Gastroesophageal sphincter (tissue), 4 donors: ENCODE measurements around the gene ALG12. TPM values are rescaled to one million over a fixed set of nuclear protein-coding genes. Genes with fewer than 3 reads are reported as not detected.

Experiments
- ATAC-seq: fragments of 150-250 bp; one replicate; pipeline ENCODE4 v1.9.1; 2016; ENCODE audit warnings: mild to moderate bottlenecking, moderate library complexity
- H3K27ac ChIP-seq, 4 donors: fragments of 200-600 bp; sonication (generic) in 3 of 4; 1 replicate in 3 of 4; 2 replicates in 1 of 4; pipeline ENCODE4 v1.5.1; 2016 to 2019
- H3K27me3 ChIP-seq: fragments of 200-600 bp; sonication (generic); one replicate; pipeline ENCODE4 v1.5.1; 2019
- H3K36me3 ChIP-seq, 2 donors: fragments of 200-600 bp; sonication (generic); one replicate each; pipeline ENCODE4 v1.5.1; 2019; ENCODE audit warnings: control low read depth in 1 of 2
- H3K4me1 ChIP-seq, 3 donors: fragments of 200-600 bp; sonication (generic); 1 replicate in 2 of 3; 2 replicates in 1 of 3; pipeline ENCODE4 v1.5.1; 2016 to 2019; ENCODE audit warnings: control low read depth in 2 of 3
- H3K4me3 ChIP-seq, 2 donors: fragments of 200-600 bp; sonication (generic); one replicate each; pipeline ENCODE4 v1.5.1; 2019; ENCODE audit warnings: mild to moderate bottlenecking in 1 of 2, moderate library complexity in 1 of 2
- H3K9me3 ChIP-seq, 3 donors: fragments of 200-600 bp; sonication (generic); one replicate each; pipeline ENCODE4 v1.5.1; 2017 to 2019; ENCODE audit warnings: control low read depth in 2 of 3
- EP300 ChIP-seq: sonication (generic); formaldehyde crosslinking; IDR thresholded peaks from one replicate; pipeline ENCODE4 v1.6.1; 2017; ENCODE audit warnings: antibody characterized with exemption, mild to moderate bottlenecking
- POLR2A ChIP-seq, 2 donors: fragments of 450-650 bp; IDR thresholded peaks; one replicate each; pipeline ENCODE4 v1.6.1; 2017; ENCODE audit warnings: antibody characterized with exemption in 2 of 2, mild to moderate bottlenecking in 2 of 2, moderate library complexity in 1 of 2
- POLR2AphosphoS5 ChIP-seq: sonication (generic); formaldehyde crosslinking; IDR thresholded peaks from one replicate; pipeline ENCODE4 v1.6.1; 2017; ENCODE audit warnings: antibody characterized with exemption
- WGBS, 2 donors: methylation state at CpG; one replicate each; pipeline ENCODE4 v1.1.5; 2018; ENCODE audit warnings: low coverage in 1 of 2; 5-methylcytosine and 5-hydroxymethylcytosine counted together
- total RNA-seq, 4 donors: library from RNA; depleted of rRNA; stranded (reverse); fragments of >200 nt; gene quantifications; one replicate each; pipeline ENCODE4 v1.1.0, GENCODE V29; 2016
- TF ChIP-seq, protein P1 (sequence below), 4 experiments: fragments of 200-600 bp in 2 of 4; fragments of 450-650 bp in 2 of 4; sonication (generic) in 1 of 4; IDR thresholded peaks; one replicate each; pipeline ENCODE4 v1.5.1; 2017 to 2019; ENCODE audit warnings: antibody characterized with exemption in 4 of 4, mild to moderate bottlenecking in 2 of 4, moderate library complexity in 2 of 4

The ALG12 gene
- total RNA-seq, 4 donors from 2014 or later, result 18.8 to 30.0 (median 22.6) TPM

DNA sequence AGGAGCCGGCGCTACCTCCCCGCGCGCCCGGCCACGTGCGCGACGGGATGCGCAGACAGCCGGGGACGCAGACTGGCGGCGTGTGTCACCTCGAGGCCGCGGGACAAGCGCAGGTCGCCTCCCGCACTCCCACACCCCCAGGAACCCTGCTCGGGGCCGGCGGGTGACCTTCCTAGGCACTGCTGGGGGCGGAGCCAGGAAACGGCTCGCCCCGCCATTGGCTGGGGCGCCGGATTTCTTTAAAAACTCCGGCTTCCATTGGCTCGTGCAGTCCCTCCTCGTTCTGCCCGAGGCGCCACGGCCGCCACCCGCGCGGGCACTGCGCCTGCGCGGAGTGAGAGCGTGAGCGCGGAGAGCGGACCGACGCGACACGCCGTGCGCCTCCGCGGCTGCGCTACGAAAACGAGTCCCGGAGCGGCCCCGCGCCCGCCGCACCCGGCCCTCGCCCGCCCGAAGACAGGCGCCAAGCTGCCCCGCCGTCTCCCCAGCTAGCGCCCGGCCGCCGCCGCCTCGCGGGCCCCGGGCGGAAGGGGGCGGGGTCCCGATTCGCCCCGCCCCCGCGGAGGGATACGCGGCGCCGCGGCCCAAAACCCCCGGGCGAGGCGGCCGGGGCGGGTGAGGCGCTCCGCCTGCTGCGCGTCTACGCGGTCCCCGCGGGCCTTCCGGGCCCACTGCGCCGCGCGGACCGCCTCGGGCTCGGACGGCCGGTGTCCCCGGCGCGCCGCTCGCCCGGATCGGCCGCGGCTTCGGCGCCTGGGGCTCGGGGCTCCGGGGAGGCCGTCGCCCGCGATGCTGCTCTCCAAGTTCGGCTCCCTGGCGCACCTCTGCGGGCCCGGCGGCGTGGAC, 42.1 kb upstream of the ALG12 start, which contains the start of gene PIM3:
Gene PIM3 (plus strand): TSS at position 614 of the 846 bp plus-strand sequence. CDS start 176 bp downstream, at position 790.
- WGBS, 2 donors, result no CpG with 5 or more reads among the region's 137 CpGs
- Histone ChIP-seq H3K27ac (peak within 1 kb of the TSS; percentile 72 to 98 (median 96)), H3K9me3 (no peaks in the 10 kb centered on the region), H3K4me1 (peaks cover 0 to 58% (median 20%) of the 10 kb centered on the region in 3 donors), H3K36me3 (peaks cover 0 to 25% of the 10 kb centered on the region in 2 donors), H3K27me3 (no peaks in the 10 kb centered on the region), H3K4me3 (peak within 1 kb of the TSS; percentile 60 to 97)
- ATAC-seq, result peak; percentile 91
- peak; percentile 65 for TF ChIP-seq POLR2AphosphoS5
- TF ChIP-seq POLR2A (IDR thresholded peaks at IDR 0.05), result peak; percentile 73 to 97
- TF ChIP-seq, protein P1, sequence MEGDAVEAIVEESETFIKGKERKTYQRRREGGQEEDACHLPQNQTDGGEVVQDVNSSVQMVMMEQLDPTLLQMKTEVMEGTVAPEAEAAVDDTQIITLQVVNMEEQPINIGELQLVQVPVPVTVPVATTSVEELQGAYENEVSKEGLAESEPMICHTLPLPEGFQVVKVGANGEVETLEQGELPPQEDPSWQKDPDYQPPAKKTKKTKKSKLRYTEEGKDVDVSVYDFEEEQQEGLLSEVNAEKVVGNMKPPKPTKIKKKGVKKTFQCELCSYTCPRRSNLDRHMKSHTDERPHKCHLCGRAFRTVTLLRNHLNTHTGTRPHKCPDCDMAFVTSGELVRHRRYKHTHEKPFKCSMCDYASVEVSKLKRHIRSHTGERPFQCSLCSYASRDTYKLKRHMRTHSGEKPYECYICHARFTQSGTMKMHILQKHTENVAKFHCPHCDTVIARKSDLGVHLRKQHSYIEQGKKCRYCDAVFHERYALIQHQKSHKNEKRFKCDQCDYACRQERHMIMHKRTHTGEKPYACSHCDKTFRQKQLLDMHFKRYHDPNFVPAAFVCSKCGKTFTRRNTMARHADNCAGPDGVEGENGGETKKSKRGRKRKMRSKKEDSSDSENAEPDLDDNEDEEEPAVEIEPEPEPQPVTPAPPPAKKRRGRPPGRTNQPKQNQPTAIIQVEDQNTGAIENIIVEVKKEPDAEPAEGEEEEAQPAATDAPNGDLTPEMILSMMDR (IDR thresholded peaks at IDR 0.05), result peak in 2 of 4 experiments; percentile 3 to 12
- no peak for TF ChIP-seq EP300

DNA sequence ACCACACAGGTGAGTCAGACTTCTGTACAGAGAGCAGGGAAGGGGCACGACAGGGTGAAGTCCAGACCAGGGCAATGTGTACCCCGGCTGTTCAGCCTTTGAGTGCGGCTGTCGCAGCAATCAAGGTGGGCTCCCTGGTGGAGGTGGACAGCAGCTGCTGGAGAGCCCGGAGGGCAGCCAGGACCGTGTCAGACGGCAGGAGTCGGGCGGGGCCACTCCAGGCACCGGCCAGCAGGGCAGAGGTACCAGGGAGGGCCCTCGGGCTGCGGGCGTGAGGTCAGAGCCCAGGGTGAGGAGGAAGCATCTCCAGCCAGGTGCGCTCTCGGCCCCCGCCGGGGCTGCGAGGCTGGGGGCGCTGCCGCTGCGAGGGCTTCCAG, 41.5 kb upstream of the ALG12 start:
- Histone ChIP-seq H3K27me3 (no peaks in the 10 kb centered on the region), H3K36me3 (peaks cover 0 to 23% of the 10 kb centered on the region in 2 donors), H3K4me1 (peaks cover 0 to 57% (median 18%) of the 10 kb centered on the region in 3 donors), H3K9me3 (no peaks in the 10 kb centered on the region), H3K27ac (peak overlapping the region; percentile 51 to 98 (median 96)), H3K4me3 (peak overlapping the region; percentile 60 to 97)
- 0 to 21% methylated on average over 1 to 8 of the region's 21 CpGs for WGBS, 2 donors
- TF ChIP-seq POLR2AphosphoS5 (no peak), EP300 (no peak), POLR2A (IDR thresholded peaks at IDR 0.05) (no peak)
- TF ChIP-seq, protein P1 (IDR thresholded peaks at IDR 0.05), result peak in 3 of 4 experiments; percentile 3 to 39 (median 29)
- peak; percentile 6 for ATAC-seq

DNA sequence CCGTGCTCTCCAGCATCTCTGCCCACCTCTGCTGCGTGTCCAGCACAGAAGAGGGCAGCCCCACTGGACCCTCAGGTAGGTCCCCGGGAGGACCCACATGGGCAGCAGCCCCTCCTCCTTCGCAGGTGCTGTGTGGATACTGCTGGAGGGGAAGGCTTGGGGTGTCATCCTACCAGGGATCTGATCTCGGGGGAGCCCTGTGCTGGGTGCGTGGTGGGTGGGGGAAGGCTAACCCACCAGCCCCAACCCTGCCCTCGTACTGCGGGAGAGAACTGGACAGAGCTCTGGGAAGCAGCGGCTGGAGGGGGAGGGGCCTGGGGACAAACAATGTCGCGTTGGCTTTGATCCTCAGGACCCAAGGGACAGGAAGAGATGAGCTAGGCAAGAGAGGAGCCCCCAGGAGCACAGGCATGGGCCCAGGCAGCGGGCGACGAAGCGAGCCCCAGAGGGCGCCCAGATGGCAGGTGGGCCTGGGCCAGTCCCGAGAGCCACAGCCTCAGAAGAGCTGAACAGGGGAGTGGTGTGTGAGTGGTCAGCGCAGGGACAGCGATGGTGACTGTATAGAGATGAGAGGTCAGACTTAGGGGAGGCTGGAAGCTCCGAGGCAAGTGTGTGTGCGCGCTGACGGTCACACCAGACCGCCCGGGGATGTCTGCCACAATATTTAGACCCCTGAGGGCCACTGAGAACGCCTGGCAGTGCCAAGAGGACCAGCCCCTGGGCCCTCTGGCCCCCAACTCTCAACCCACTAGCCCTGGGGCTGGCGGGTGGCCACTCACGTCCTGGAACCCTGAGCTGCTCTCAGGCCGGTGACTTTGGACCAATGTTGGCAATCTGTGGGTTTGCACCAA, 40.9 kb upstream of the ALG12 start:
- peak overlapping the region in 3 of 4 donors; percentile 96 to 98 (median 97) for H3K27ac ChIP-seq
- H3K4me1 ChIP-seq, result peaks cover 0 to 56% (median 17%) of the 10 kb centered on the region in 3 donors
- H3K9me3 ChIP-seq, result no peaks in the 10 kb centered on the region
- H3K27me3 ChIP-seq, result no peaks in the 10 kb centered on the region
- WGBS, 2 donors, result 76 to 78% methylated on average over 9 to 12 of the region's 29 CpGs
- ATAC-seq, result no peak
- peaks cover 0 to 17% of the 10 kb centered on the region in 2 donors for H3K36me3 ChIP-seq
- H3K4me3 ChIP-seq, result peak overlapping the region in 1 of 2 donors; percentile 97
- no peak for TF ChIP-seq POLR2AphosphoS5
- TF ChIP-seq EP300, result no peak
- TF ChIP-seq POLR2A (IDR thresholded peaks at IDR 0.05), result no peak
- TF ChIP-seq, protein P1 (IDR thresholded peaks at IDR 0.05), result no peak

DNA sequence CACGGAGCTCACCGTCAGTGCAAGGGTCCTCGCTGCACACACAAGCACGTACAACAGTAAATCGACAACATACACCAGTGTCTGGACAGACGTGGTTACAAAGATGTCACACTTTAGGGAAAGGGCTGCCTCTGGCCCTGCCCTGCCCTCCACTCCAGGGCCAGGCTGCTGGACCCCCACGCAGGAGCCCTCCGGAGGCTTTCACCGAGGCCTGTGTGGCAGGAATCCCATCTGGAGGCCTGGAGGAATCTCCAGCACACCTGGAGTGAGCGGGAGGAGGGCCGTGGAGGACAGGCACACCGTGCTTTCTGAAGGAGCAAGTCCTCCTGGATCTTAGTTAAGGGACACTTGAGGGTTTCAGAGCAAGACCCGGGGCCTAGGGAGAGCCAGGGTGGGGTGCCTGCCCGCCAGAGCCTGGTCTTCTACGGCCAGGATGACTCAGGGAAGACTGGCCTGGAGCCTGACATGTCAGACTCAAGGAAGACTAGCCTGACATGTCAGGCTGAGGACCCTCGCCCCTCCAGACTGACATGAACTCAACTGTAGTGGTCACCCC, 40.2 kb upstream of the ALG12 start:
- no peaks in the 10 kb centered on the region for H3K27me3 ChIP-seq
- H3K4me3 ChIP-seq, result no peak overlapping the region
- H3K36me3 ChIP-seq, result peaks cover 0 to 10% of the 10 kb centered on the region in 2 donors
- TF ChIP-seq POLR2AphosphoS5 (no peak), EP300 (no peak), POLR2A (IDR thresholded peaks at IDR 0.05) (no peak)
- TF ChIP-seq, protein P1 (IDR thresholded peaks at IDR 0.05), result no peak
- H3K4me1 ChIP-seq, result peaks cover 0 to 56% (median 15%) of the 10 kb centered on the region in 3 donors
- no peak for ATAC-seq
- no peaks in the 10 kb centered on the region for H3K9me3 ChIP-seq
- no peak overlapping the region for H3K27ac ChIP-seq
- WGBS, 2 donors, result 65 to 88% methylated on average over 6 to 7 of the region's 16 CpGs
